MM.1S (cell line): ENCODE measurements around the gene BRME1.
A peak's percentile ranks its signal among the peaks of the same experiment; 100 is the strongest.

Experiments
- DNase-seq: peaks from one replicate; pipeline ENCODE4 v3.0.0-alpha.2; 2015
- H2AFZ ChIP-seq: fragments of 300-600 bp; sonication (generic); 2 replicates; pipeline ENCODE4 v1.6.0; 2016; ENCODE audit warnings: antibody characterized with exemption, low read length
- H3F3A ChIP-seq: fragments of 300-600 bp; sonication (generic); 2 replicates; pipeline ENCODE4 v1.6.1; 2016; ENCODE audit warnings: mild to moderate bottlenecking, antibody characterized with exemption, low read length, moderate library complexity, mixed read lengths; ENCODE audit not compliant: insufficient read depth
- H3K27ac ChIP-seq: fragments of 300-600 bp; sonication (generic); 2 replicates; pipeline ENCODE4 v1.5.1; 2016; ENCODE audit warnings: mild to moderate bottlenecking, low read length
- H3K27me3 ChIP-seq: fragments of 300-600 bp; sonication (generic); replicated peaks from 2 replicates; pipeline ENCODE4 v1.6.0; 2016; ENCODE audit warnings: low read length; ENCODE audit not compliant: insufficient read depth
- H3K36me3 ChIP-seq: fragments of 300-600 bp; sonication (generic); replicated peaks from 2 replicates; pipeline ENCODE4 v1.6.1; 2016; ENCODE audit warnings: mild to moderate bottlenecking, low read length, mixed read lengths; ENCODE audit not compliant: insufficient read depth
- H3K4me1 ChIP-seq: fragments of 300-600 bp; sonication (generic); 2 replicates; pipeline ENCODE4 v1.6.1; 2016; ENCODE audit warnings: low read length, mixed read lengths
- H3K4me2 ChIP-seq: fragments of 300-600 bp; sonication (generic); 2 replicates; pipeline ENCODE4 v1.6.0; 2016; ENCODE audit warnings: low read depth, low read length
- H3K4me3 ChIP-seq: fragments of 300-600 bp; sonication (generic); 2 replicates; pipeline ENCODE4 v1.5.1; 2016; ENCODE audit warnings: low read length, mixed read lengths
- H3K79me2 ChIP-seq: fragments of 300-600 bp; sonication (generic); 2 replicates; pipeline ENCODE4 v1.6.1; 2016; ENCODE audit warnings: mixed run types, low read length, mixed read lengths
- H3K9ac ChIP-seq: fragments of 300-600 bp; sonication (generic); 2 replicates; pipeline ENCODE4 v1.6.1; 2016; ENCODE audit warnings: low read length, mixed read lengths
- H3K9me2 ChIP-seq: fragments of 300-600 bp; sonication (generic); replicated peaks from 2 replicates; pipeline ENCODE4 v1.6.1; 2016; ENCODE audit warnings: mild to moderate bottlenecking, low read length, mixed read lengths; ENCODE audit not compliant: insufficient read depth
- H3K9me3 ChIP-seq: fragments of 300-600 bp; sonication (generic); replicated peaks from 2 replicates; pipeline ENCODE4 v1.6.1; 2016; ENCODE audit warnings: mild to moderate bottlenecking, low read length, mixed read lengths; ENCODE audit not compliant: insufficient read depth
- H4K20me1 ChIP-seq: fragments of 300-600 bp; sonication (generic); 2 replicates; pipeline ENCODE4 v1.6.1; 2016; ENCODE audit warnings: mild to moderate bottlenecking, low read length, moderate library complexity, mixed read lengths; ENCODE audit not compliant: insufficient read depth
- CTCF ChIP-seq: fragments of 300-600 bp; sonication (generic); IDR thresholded peaks from 2 replicates; pipeline ENCODE4 v1.5.1; 2016; ENCODE audit warnings: antibody characterized with exemption, low read length, mixed read lengths
- EZH2 ChIP-seq: fragments of 300-600 bp; sonication (generic); optimal IDR thresholded peaks from 2 replicates; pipeline ENCODE3; 2017; ENCODE audit warnings: low read depth, mild to moderate bottlenecking, antibody characterized with exemption, low read length, mixed read lengths
- EZH2phosphoT487 ChIP-seq: fragments of 300-600 bp; sonication (generic); IDR thresholded peaks from 2 replicates; pipeline ENCODE4 v1.6.1; 2018; ENCODE audit warnings: antibody characterized with exemption, low read length

The BRME1 gene

GRCh38 chr19:13835791-13836723 lies 69.9 kb downstream of the BRME1 start:
- Histone ChIP-seq H3K27me3 (no peaks in the 10 kb centered on the region), H3K79me2 (peaks cover 51% of the 10 kb centered on the region), H3K4me3 (no peak overlapping the region), H3K9me2 (no peaks in the 10 kb centered on the region), H3K4me2 (no peak overlapping the region), H4K20me1 (no peaks in the 10 kb centered on the region), H3K9me3 (no peaks in the 10 kb centered on the region), H3F3A (peaks cover 50% of the 10 kb centered on the region), H3K27ac (peak overlapping the region; percentile 21; the same call in 1 of the 2 replicates), H3K4me1 (peaks cover 21% of the 10 kb centered on the region), H3K36me3 (no peaks in the 10 kb centered on the region), H2AFZ (no peak overlapping the region), H3K9ac (no peak overlapping the region)
- TF ChIP-seq EZH2phosphoT487 (no peak), CTCF (no peak), EZH2 (no peak)
- DNase-seq: no peak

GRCh38 chr19:13834244-13835069 lies 71.5 kb downstream of the BRME1 start:
- no peaks in the 10 kb centered on the region for H4K20me1 ChIP-seq
- H3K36me3 ChIP-seq: no peaks in the 10 kb centered on the region
- H3K79me2 ChIP-seq: peaks cover 37% of the 10 kb centered on the region
- H3K9me3 ChIP-seq: no peaks in the 10 kb centered on the region
- peaks cover 35% of the 10 kb centered on the region for H3F3A ChIP-seq
- peaks cover 16% of the 10 kb centered on the region for H3K4me1 ChIP-seq
- H3K27ac ChIP-seq: peak overlapping the region; percentile 31; the same call in 1 of the 2 replicates
- no peak for DNase-seq
- H3K4me2 ChIP-seq: peak overlapping the region; percentile 92; the same call in 1 of the 2 replicates
- TF ChIP-seq CTCF: no peak
- no peak for TF ChIP-seq EZH2phosphoT487
- no peak for TF ChIP-seq EZH2
- H3K27me3 ChIP-seq: no peaks in the 10 kb centered on the region
- H2AFZ ChIP-seq: no peak overlapping the region
- H3K4me3 ChIP-seq: peak overlapping the region; percentile 62
- no peaks in the 10 kb centered on the region for H3K9me2 ChIP-seq
- peak overlapping the region; percentile 48; the same call in 1 of the 2 replicates for H3K9ac ChIP-seq

- Histone ChIP-seq H3K27me3 (no peaks in the 10 kb centered on the region), H3K4me2 (peak overlapping the region; percentile 92), H3K4me3 (peak overlapping the region; percentile 62), H3K9me3 (no peaks in the 10 kb centered on the region), H3K36me3 (no peaks in the 10 kb centered on the region), H3K9ac (peak overlapping the region; percentile 55; the same call in 1 of the 2 replicates), H3K27ac (peak overlapping the region; percentile 31; the same call in 1 of the 2 replicates), H3F3A (peaks cover 29% of the 10 kb centered on the region), H4K20me1 (no peaks in the 10 kb centered on the region), H3K9me2 (no peaks in the 10 kb centered on the region), H2AFZ (peak overlapping the region; percentile 75), H3K4me1 (peaks cover 13% of the 10 kb centered on the region), H3K79me2 (peaks cover 28% of the 10 kb centered on the region)
- TF ChIP-seq EZH2phosphoT487 (no peak), CTCF (peak; percentile 64), EZH2 (no peak)
- peak; percentile 91 for DNase-seq
Observed at GRCh38 chr19:13833330-13834243, 72.3 kb downstream of the BRME1 start.
